Neural cell (in vitro differentiated cells): ENCODE data around the gene DPYD.

Experiments used
- CTCF ChIP-seq: fragments of 450-650 bp; IDR thresholded peaks from 2 replicates; pipeline ENCODE4 v1.5.1; 2014; ENCODE audit warnings: antibody characterized with exemption, mild to moderate bottlenecking, moderate library complexity; ENCODE audit not compliant: poor library complexity, severe bottlenecking
- EP300 ChIP-seq: fragments of 450-650 bp; conservative IDR thresholded peaks from 2 replicates; pipeline ENCODE4 v1.6.1; 2014; ENCODE audit warnings: antibody characterized with exemption, mild to moderate bottlenecking, moderate library complexity; ENCODE audit not compliant: poor library complexity, severe bottlenecking
- EZH2 ChIP-seq: fragments of 200-600, 300-800 bp; shearing (Covaris generic), sonication (generic); IDR thresholded peaks from 2 replicates; pipeline ENCODE4 v1.6.1; 2014; ENCODE audit warnings: antibody characterized with exemption, low read length, borderline replicate concordance, mild to moderate bottlenecking; ENCODE audit not compliant: insufficient read depth, poor library complexity, severe bottlenecking
- MXI1 ChIP-seq: fragments of 450-650 bp; conservative IDR thresholded peaks from 2 replicates; pipeline ENCODE4 v1.6.1; 2014; ENCODE audit warnings: antibody characterized with exemption, mild to moderate bottlenecking; ENCODE audit not compliant: poor library complexity, severe bottlenecking
- POLR2AphosphoS5 ChIP-seq: IDR thresholded peaks from 2 replicates; pipeline ENCODE4 v1.6.1; 2012
- RAD21 ChIP-seq: fragments of 450-650 bp; conservative IDR thresholded peaks from 2 replicates; pipeline ENCODE4 v1.6.1; 2014; ENCODE audit warnings: antibody characterized with exemption, mild to moderate bottlenecking, moderate library complexity
- REST ChIP-seq: IDR thresholded peaks from 2 replicates; pipeline ENCODE4 v1.6.1; 2012; ENCODE audit warnings: borderline replicate concordance
- SMC3 ChIP-seq: fragments of 450-650 bp; conservative IDR thresholded peaks from 2 replicates; pipeline ENCODE4 v1.6.1; 2014; ENCODE audit warnings: antibody characterized with exemption, mild to moderate bottlenecking, moderate library complexity; ENCODE audit not compliant: poor library complexity

- TF ChIP-seq CTCF (no peak), RAD21 (no peak), POLR2AphosphoS5 (no peak), EZH2 (no peak), SMC3 (no peak), REST (no peak), MXI1 (no peak), EP300 (no peak)
Observed at GRCh38 chr1:97392701-97393100, 528.1 kb downstream of the DPYD start.
